PFSK-1 (cell line): Measurements from ENCODE around the gene KIR3DL3.

ENCODE experiments used
- POLR2AphosphoS5 ChIP-seq: IDR thresholded peaks from 2 replicates; pipeline ENCODE4 v1.6.1; 2012; ENCODE audit warnings: low read depth, mild to moderate bottlenecking, control low read depth, low read length, moderate library complexity
- TAF1 ChIP-seq: IDR thresholded peaks from 2 replicates; pipeline ENCODE4 v1.6.1; 2012; ENCODE audit warnings: low read length, control low read depth, borderline replicate concordance; ENCODE audit not compliant: insufficient read depth
- TF ChIP-seq, protein P1 (sequence below), 2 experiments: IDR thresholded peaks; 2 replicates each; pipeline versions ENCODE4 v1.6.1 to v1.8.0; 2011 to 2012; ENCODE audit warnings: low read depth in 2 of 2, low read length in 2 of 2, control low read depth in 1 of 2, inconsistent platforms in 1 of 2, mild to moderate bottlenecking in 1 of 2, moderate library complexity in 1 of 2; ENCODE audit not compliant: insufficient read depth in 1 of 2

GRCh38 chr19:54725321-54725720, 1.1 kb downstream of the KIR3DL3 start:
- TF ChIP-seq TAF1, result no peak
- no peak for TF ChIP-seq POLR2AphosphoS5
- TF ChIP-seq, protein P1, sequence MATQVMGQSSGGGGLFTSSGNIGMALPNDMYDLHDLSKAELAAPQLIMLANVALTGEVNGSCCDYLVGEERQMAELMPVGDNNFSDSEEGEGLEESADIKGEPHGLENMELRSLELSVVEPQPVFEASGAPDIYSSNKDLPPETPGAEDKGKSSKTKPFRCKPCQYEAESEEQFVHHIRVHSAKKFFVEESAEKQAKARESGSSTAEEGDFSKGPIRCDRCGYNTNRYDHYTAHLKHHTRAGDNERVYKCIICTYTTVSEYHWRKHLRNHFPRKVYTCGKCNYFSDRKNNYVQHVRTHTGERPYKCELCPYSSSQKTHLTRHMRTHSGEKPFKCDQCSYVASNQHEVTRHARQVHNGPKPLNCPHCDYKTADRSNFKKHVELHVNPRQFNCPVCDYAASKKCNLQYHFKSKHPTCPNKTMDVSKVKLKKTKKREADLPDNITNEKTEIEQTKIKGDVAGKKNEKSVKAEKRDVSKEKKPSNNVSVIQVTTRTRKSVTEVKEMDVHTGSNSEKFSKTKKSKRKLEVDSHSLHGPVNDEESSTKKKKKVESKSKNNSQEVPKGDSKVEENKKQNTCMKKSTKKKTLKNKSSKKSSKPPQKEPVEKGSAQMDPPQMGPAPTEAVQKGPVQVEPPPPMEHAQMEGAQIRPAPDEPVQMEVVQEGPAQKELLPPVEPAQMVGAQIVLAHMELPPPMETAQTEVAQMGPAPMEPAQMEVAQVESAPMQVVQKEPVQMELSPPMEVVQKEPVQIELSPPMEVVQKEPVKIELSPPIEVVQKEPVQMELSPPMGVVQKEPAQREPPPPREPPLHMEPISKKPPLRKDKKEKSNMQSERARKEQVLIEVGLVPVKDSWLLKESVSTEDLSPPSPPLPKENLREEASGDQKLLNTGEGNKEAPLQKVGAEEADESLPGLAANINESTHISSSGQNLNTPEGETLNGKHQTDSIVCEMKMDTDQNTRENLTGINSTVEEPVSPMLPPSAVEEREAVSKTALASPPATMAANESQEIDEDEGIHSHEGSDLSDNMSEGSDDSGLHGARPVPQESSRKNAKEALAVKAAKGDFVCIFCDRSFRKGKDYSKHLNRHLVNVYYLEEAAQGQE (IDR thresholded peaks at IDR 0.05; ENCODE audit: insufficient read depth in 1 of 2, low read depth in 2 of 2, low read length in 2 of 2), result no peak
